Right ventricle myocardium inferior (tissue), 1 donor: ENCODE measurements around the gene DHX32. TPM values are rescaled to one million over a fixed set of nuclear protein-coding genes. Genes with fewer than 3 reads are reported as not detected.
"Not testable (repeated sequence)": the region's sequence is repeated elsewhere in the genome, so short reads cannot be mapped to it uniquely, and the experiment has no call there.

Experiments used
- ATAC-seq: fragments of 200-7000 bp; cut with Tn5 transposase; one replicate; pipeline ENCODE4 v1.9.1; 2020; ENCODE audit warnings: mild to moderate bottlenecking, moderate library complexity
- DNase-seq: peaks from one replicate; pipeline ENCODE4 v3.0.0; 2021; ENCODE audit errors: missing footprints
- intact Hi-C: fragments of 100-400 bp; cut with DNase I; formaldehyde crosslinking; loops from one replicate; pipeline ENCODE4 v1.11.0; 2022
- total RNA-seq: library from RNA; stranded (reverse); fragmentation: NEBNext Ultra II Directional; extraction: Animal tissue kit (Norgen Biotek cat#: 25700); gene quantifications from one replicate; pipeline ENCODE4 v1.2.1, GENCODE V29; 2021
- donor health status: DM: no; HTN: yes; CAD: no; lungs with severe emphysema.

DHX32 gene
- total RNA-seq, 1 donor from 2014 or later, result 42.3 TPM

DNA sequence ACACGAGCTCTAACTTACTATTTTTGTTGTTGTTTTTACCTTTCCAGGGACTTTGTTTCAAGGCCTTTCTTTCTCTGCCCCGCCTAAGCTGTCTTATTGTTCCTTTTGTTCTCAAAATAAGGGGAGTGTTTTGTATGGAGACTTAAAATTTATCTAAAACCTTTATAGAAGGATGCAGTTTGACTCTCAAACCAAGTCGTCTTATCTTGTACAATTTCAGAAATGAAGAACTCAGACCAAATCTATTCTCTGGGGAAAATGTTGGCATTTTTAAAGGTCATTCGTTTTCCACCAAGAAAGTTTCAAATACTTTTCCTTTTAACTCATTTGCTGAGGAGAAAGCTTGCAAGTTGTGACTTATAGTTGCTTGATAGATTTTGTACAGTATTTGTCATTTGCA lies 16.2 kb upstream of the DHX32 start:
- intact Hi-C loops, DNase-seq, ATAC-seq: not testable (repeated sequence)

- intact Hi-C loops, result not testable (repeated sequence)
- DNase-seq (peak; percentile 94), ATAC-seq (peak; percentile 90)
Measured at GRCh38 chr10:125896088-125896934, 15.2 kb upstream of the DHX32 start, which contains the start of gene FANK1. Gene FANK1 (plus strand): TSS chr10:125896564. CDS start chr10:125896643, 79 bp downstream.

- intact Hi-C loops, result not testable (repeated sequence)
- peak; percentile 79 for ATAC-seq
- DNase-seq, result peak; percentile 82
Measured at GRCh38 chr10:125895130-125896087, 14.3 kb upstream of the DHX32 start.

- DNase-seq, ATAC-seq, intact Hi-C loops: not testable (repeated sequence)
Measured at GRCh38 chr10:125894176-125894575, 13.1 kb upstream of the DHX32 start.

DNA sequence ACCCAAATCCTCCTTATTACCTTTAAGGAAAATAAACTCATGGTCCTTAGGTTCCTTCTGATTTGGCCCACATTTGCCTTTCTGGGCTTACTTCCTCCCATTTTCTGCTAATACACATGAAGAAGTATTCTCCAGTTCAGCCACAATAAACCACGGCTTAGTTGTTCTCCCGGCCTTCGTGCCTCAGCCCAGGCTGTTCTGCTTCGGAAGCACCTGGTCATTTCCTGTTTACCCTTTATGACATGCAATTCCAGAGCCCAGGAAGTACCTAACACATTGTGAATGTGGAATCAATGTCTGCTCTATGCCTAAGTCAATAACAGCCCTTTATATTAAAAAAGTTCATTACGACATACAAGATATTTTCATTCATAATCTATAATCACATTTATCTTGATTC lies 11.3 kb upstream of the DHX32 start:
- DNase-seq, intact Hi-C loops, ATAC-seq: not testable (repeated sequence)

GRCh38 chr10:125889441-125889840 lies 8.3 kb upstream of the DHX32 start:
- intact Hi-C loops, DNase-seq: not testable (repeated sequence)
- peak; percentile 56 for ATAC-seq

DNA sequence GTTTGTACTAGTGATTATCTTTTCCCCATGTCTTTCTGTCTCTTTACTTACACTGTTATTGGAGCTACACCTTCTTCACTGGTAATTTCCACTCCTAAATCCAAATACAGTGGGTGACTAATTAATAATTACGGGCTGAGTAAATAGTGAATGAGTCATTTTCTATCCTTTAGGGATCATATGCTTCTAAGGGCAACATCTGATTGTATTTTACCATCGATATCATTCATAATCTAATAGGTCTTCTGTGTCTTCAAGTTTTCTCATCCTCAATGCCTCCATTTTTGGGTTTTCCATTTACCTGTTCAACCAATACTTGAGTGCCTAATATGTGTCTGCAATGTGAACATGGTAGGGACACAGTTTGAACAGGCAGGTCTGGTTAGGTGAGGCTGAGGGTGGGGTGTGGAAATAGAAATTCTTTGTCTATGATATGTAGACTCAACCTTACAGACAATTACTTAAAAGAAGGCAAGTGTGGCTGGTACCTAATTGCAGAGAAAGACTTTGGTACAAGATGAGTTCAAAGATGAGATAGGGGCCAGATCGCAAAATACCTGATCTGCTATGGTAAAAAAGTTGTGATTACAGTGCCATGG lies 5.9 kb upstream of the DHX32 start:
- ATAC-seq (no peak), DNase-seq (no peak)
- intact Hi-C loops, result no loop called here

DNA sequence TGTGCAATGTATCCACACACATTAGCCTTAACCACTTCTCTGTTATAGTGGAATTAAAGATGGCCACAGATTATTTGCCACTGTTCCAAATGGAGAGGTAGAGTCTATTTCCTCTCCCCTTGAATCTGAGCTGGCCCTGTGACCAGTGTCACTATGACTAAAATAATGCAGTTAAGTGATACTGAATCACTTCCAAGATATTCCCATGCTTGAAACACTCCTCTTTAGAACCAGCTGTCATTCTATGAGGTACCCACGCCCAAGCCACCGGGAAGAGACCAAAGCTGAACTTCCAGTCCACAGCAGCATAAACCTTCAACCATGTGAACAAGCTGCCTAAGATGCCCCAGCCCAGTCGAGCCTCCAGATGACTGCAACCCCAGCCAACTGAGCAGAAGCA lies 2.1 kb upstream of the DHX32 start:
- intact Hi-C loops, result no loop called here
- no peak for DNase-seq
- ATAC-seq, result no peak

DNA sequence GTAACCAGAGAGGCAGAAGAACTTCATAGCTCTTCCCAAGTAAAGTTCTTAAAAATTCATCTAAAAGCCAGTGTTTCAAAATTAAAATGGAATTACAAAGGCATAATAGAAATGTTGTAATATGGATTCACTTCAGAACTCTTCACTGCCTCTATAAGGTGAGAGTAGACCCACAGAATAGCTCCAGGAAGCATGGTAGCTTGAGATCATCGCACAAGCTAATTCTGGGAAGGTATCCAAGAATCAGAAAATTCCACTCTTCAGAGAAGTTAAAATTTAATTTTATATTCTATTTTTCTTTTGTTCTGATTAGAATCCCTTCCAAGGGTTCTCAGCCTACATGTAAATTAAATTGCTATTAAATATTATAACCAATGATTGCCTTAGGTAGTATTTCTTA lies 1.5 kb upstream of the DHX32 start:
- no peak for DNase-seq
- ATAC-seq, result no peak
- intact Hi-C loops, result no loop called here

DNA sequence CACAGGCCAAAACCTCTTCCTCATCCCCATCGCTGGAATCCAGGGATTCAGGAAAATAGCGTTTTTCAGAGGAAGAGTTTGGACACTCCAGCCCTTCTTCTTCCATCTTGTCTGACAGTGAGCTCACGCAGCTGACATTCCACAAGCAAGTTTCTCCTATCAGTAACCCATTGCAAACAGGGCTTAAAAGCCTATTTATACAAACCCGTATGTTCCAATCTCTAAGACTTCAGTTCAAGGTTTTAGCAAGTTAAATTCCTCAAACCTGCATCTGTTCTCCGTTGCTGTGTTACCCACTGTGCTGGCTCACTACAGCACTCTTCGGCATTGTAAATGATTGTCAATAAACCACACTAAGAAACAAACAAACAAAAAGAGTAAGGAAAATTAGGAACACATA lies 373 bp downstream of the DHX32 start:
- DNase-seq (no peak), ATAC-seq (no peak)
- intact Hi-C loops, result no loop called here

- intact Hi-C loops, result no loop called here
- DNase-seq (no peak), ATAC-seq (no peak)
Measured at GRCh38 chr10:125878957-125879835, 1.9 kb downstream of the DHX32 start.

DNA sequence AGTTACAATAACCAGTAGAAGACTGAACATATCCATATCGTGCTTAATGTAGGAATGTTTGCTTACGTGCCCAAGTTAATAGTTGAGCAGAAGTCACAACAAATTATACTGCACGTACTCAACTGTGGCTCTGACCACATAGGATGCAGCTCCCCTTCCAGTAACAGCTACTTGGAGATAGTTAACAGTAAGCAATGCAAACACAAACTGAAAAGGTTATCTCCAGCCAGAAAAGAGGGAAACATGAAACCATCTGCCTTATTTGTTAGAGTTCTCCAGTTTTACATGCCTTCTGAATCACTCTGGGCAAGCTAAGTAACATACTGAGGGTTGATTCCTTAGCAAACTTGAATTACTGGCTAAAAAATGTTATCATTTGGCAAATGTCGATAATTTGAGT lies 9.8 kb downstream of the DHX32 start:
- ATAC-seq, result no peak
- intact Hi-C loops, result no loop called here
- no peak for DNase-seq

- intact Hi-C loops, result loop anchor here (10.0 kb wide), 1 partner anchor 636 kb away; no protein-coding TSS in a partner anchor
- DNase-seq, result no peak
- ATAC-seq, result no peak
Measured at GRCh38 chr10:125868372-125868975, 12.6 kb downstream of the DHX32 start.

- ATAC-seq (no peak), DNase-seq (no peak)
- intact Hi-C loops, result loop anchor here (10.0 kb wide), 1 partner anchor 638 kb away; no protein-coding TSS in a partner anchor
Measured at GRCh38 chr10:125866421-125867029, 14.6 kb downstream of the DHX32 start.

DNA sequence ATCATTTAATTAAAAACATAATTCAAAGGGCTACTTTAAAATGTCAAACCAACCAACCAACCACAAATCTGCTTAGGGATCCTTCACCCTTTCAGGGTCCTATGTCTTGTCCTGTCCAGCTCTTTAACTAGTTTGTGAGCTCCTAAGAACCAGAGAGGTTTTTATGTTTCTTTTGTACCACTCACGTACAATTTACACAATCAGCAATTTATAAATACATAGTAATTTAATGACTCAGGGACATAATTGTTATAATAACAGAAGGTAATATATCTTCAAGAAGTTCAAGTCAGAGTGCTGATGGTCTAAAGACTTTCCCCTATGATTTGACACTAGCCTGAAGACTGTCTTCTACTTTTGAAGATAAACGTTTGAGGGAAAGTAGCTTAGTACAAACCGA lies 16.0 kb downstream of the DHX32 start:
- no peak for ATAC-seq
- no peak for DNase-seq
- intact Hi-C loops, result loop anchor here (10.0 kb wide), 1 partner anchor 640 kb away; no protein-coding TSS in a partner anchor

DNA sequence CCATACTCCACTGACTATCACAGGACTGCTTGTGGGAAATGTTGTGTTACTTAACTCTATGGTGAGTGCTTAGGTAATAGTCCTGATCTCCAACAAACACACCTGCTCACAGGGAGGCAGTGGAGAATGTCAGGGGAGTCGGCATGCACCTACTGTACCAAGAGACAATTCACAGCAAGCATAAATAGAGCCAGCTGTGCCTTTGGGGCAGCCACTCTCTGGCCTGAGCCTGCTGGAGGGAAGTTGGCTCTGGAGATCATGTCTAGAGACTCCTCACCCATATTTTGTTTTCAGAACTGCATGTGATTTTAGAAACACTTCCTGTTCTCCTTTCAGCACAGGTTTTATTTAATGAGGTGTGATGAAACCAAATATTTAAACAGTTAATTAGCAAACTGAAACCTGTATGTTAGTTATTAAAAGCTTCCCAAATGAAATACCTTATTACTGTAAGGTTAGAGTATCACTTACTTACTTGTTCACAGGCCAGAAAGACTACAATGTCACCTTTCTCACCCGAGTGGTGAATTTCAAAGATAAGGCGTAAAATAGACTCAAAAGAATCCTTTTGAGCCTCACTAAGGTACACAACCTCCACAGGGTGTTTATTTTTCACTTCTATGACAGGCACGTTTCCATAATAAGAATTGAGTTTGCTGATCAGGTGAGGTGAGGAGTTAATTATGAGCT lies 21.8 kb downstream of the DHX32 start:
- intact Hi-C loops, result no loop called here
- ATAC-seq (no peak), DNase-seq (no peak)
